SK-N-MC (cell line): ENCODE data around the gene MTA1.
A peak's percentile ranks its signal among the peaks of the same experiment; 100 is the strongest.

Source experiments
- DNase-seq: peaks from one replicate; pipeline ENCODE4 v3.0.0-alpha.2; 2011; ENCODE audit warnings: low read depth, low spot score
- H3K27ac ChIP-seq: fragments of 200-600 bp; sonication (generic); 2 replicates; pipeline ENCODE4 v1.5.1; 2016; ENCODE audit warnings: mixed run types
- H3K36me3 ChIP-seq: fragments of 200-600 bp; sonication (generic); 2 replicates; pipeline ENCODE4 v1.6.1; 2017; ENCODE audit warnings: antibody characterized with exemption, low read length, mixed read lengths; ENCODE audit not compliant: insufficient read depth
- H3K4me3 ChIP-seq: fragments of 200-600 bp; sonication (generic); 2 replicates; pipeline ENCODE4 v1.5.1; 2016
- H3K9ac ChIP-seq: fragments of 200-600 bp; sonication (generic); 2 replicates; pipeline ENCODE4 v1.8.0; 2017; ENCODE audit warnings: mixed run types, mixed read lengths; ENCODE audit not compliant: insufficient read length
- H3K9me3 ChIP-seq: fragments of 200-600 bp; sonication (generic); 2 replicates; pipeline ENCODE4 v1.6.1; 2017; ENCODE audit warnings: low read depth, mild to moderate bottlenecking, antibody characterized with exemption, low read length, moderate library complexity, mixed read lengths
- EZH2 ChIP-seq: fragments of 200-600 bp; sonication (generic); IDR thresholded peaks from one replicate; pipeline ENCODE4 v1.6.1; 2017; ENCODE audit warnings: antibody characterized with exemption
- FOXP2 ChIP-seq: optimal IDR thresholded peaks from 2 replicates; pipeline ENCODE3; 2011; ENCODE audit warnings: mild to moderate bottlenecking, moderate library complexity; ENCODE audit not compliant: insufficient read depth; ENCODE audit errors: extremely low read length, control extremely low read depth
- POLR2AphosphoS5 ChIP-seq: IDR thresholded peaks from 2 replicates; pipeline ENCODE4 v1.6.1; 2012; ENCODE audit warnings: mild to moderate bottlenecking, low read depth, low read length, borderline replicate concordance

The MTA1 gene

DNA sequence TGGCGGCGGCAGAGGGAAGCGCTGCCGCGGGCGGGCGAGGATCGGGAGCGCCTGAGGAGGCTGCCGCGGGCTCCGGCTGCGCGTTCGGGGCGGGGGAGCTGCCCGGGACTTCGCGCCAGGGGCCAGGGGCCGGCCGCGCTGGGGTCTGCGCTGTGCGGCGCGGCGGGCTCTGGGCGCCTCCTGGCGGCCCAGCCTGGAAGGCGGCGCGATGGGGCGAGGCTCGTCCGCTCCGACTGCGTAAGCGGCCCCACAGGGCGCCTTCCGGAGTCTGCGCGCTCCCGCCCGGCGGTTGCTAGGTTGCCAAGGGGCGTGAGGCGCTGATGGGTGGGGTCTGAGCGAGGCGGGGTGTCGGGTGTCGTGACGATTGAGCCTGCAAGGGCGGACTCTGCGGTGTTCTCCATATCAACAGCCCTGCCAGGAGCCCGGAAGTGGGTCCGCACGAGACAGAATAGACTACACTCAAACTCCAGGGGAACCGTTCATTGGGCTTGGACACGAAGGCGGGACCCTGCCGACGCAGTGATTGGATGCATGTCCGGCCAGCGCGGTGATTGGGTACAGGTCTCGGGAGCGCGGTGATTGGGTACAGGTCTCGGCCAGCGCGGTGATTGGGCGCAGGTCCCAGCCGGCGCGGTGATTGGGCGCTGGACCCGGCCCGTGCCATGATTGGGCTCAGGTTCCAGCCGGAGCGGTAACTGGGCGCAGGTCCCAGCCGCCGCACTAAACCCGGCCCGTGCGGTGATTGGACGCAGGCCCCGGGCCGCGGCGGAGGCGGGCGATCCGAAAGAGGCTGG, 71.1 kb downstream of the MTA1 start, which contains the start of gene TEDC1:
Gene TEDC1 (plus strand): TSS at position 675 of the 794 bp plus-strand sequence. CDS start 130 bp downstream, outside the sequence.
- Histone ChIP-seq H3K4me3 (peak within 1 kb of the TSS; percentile 91), H3K9ac (peak within 1 kb of the TSS; percentile 82), H3K9me3 (no peaks in the 10 kb centered on the region), H3K36me3 (no peaks in the 10 kb centered on the region), H3K27ac (peak within 1 kb of the TSS; percentile 85)
- TF ChIP-seq POLR2AphosphoS5 = no peak; the same call in 1 of the 2 replicates
- TF ChIP-seq FOXP2 = no peak
- no peak for TF ChIP-seq EZH2
- peak; percentile 99 for DNase-seq

DNA sequence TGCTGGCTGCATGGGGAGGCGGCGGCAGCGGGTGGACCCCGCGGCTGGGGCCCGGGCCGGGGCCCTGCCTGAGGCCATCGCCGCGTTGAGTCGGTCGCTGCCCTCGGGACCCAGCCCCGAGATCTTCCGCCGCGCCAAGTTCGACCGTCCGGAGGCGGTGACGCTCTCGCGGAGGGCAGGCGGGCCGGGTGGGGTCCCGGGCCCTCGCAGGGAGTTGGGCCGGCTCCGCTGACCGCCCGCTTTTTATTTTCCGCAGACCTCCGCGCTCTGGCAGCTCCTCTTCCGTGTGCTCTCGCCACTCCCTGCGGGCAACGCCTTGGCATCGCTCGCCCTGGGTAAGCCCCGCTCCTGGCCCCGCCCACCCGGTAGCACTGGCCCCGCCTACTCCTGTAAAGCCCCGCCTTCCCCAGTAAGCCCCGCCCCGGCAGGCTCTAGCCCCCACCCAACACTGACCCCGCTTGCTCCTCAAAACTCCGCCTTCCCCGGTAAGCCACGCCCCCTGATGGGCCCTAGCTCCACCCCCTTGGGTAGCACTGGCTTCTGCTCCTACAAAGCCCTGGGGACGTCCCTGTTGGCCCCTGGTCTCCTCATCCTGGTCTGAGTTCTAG, 71.8 kb downstream of the MTA1 start:
- H3K9me3 ChIP-seq = no peaks in the 10 kb centered on the region
- peak overlapping the region; percentile 72; the same call in 1 of the 2 replicates for H3K27ac ChIP-seq
- TF ChIP-seq POLR2AphosphoS5 (0 out of 2 replicates have a peak, but pooled peaks have one; percentile 43), EZH2 (no peak)
- no peak for DNase-seq
- peak overlapping the region; percentile 82 for H3K9ac ChIP-seq
- H3K4me3 ChIP-seq = peak overlapping the region; percentile 91
- H3K36me3 ChIP-seq = no peaks in the 10 kb centered on the region

- DNase-seq = no peak
- TF ChIP-seq POLR2AphosphoS5 = no peak
- TF ChIP-seq EZH2 = no peak
- TF ChIP-seq FOXP2 = no peak
- Histone ChIP-seq H3K4me3 (peak overlapping the region; percentile 91), H3K36me3 (no peaks in the 10 kb centered on the region), H3K27ac (no peak overlapping the region), H3K9ac (no peak overlapping the region), H3K9me3 (no peaks in the 10 kb centered on the region)
These were observed 72.7 kb downstream of the MTA1 start for GRCh38 chr14:105492031-105492970.

DNA sequence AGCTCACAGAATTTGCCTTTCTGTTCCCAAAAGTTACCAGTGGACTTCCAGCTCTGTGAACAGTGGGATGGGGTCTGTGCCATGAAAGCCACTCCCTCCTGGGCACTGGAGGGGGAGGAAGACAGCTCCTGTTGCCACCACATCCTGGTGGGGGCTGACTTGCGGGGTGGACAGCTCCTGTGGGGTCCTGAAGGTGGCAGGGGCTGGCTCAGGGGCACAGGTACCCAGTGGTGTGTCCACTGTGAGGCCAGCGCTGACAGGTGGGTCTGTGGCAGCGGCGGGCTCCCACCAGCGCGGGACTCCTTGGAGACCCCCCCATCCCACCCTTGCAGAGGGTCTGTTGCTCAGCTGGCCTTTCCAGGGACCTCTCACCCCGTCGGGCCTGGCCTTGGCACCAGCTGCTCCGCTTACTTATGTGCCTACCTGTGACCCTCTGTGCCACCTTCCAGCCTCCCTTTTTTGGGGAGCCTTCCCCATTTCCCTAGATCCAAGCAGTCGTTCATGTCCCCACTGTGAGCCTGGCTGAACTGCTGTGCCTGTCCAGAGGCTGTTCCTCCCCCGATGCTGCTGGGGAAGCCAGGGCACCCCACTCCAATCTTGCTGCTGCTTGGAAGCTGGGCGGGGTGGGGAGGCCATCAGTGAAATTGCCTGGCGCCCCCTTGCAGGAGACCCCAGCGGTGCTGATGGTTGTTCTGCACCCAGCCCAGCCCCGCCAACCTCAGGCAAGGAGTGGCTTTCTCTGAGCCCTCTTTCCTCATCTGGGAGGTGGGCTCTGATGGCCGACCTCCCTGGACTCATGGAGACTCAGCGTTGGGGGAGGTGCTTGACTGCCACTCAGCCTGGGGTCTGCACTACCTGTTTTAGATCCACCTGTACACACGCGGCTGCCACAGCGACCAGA, 73.6 kb downstream of the MTA1 start:
- Histone ChIP-seq H3K36me3 (no peaks in the 10 kb centered on the region), H3K27ac (no peak overlapping the region), H3K9ac (no peak overlapping the region), H3K9me3 (no peaks in the 10 kb centered on the region), H3K4me3 (no peak overlapping the region)
- no peak for DNase-seq
- no peak for TF ChIP-seq FOXP2
- no peak for TF ChIP-seq POLR2AphosphoS5
- TF ChIP-seq EZH2 = no peak

- no peak for TF ChIP-seq FOXP2
- TF ChIP-seq EZH2 = no peak
- no peak for TF ChIP-seq POLR2AphosphoS5
- DNase-seq = no peak
- Histone ChIP-seq H3K27ac (no peak overlapping the region), H3K9me3 (no peaks in the 10 kb centered on the region), H3K4me3 (no peak overlapping the region), H3K9ac (no peak overlapping the region), H3K36me3 (no peaks in the 10 kb centered on the region)
These were observed 74.4 kb downstream of the MTA1 start for GRCh38 chr14:105493921-105494605.

GRCh38 chr14:105494606-105494929, 74.9 kb downstream of the MTA1 start:
- H3K36me3 ChIP-seq = no peaks in the 10 kb centered on the region
- TF ChIP-seq FOXP2 (no peak), POLR2AphosphoS5 (no peak), EZH2 (no peak)
- no peaks in the 10 kb centered on the region for H3K9me3 ChIP-seq
- no peak overlapping the region for H3K27ac ChIP-seq
- H3K9ac ChIP-seq = no peak overlapping the region
- DNase-seq = no peak
- no peak overlapping the region for H3K4me3 ChIP-seq

GRCh38 chr14:105495101-105495989, 75.7 kb downstream of the MTA1 start:
- H3K27ac ChIP-seq = no peak overlapping the region
- no peak for DNase-seq
- no peak overlapping the region for H3K9ac ChIP-seq
- TF ChIP-seq FOXP2 = no peak
- no peak for TF ChIP-seq POLR2AphosphoS5
- TF ChIP-seq EZH2 = no peak
- H3K4me3 ChIP-seq = no peak overlapping the region
- H3K36me3 ChIP-seq = no peaks in the 10 kb centered on the region
- H3K9me3 ChIP-seq = no peaks in the 10 kb centered on the region
